Sigmoid colon (tissue), 7 donors: ENCODE measurements around the gene TDRD3. TPM values are rescaled to one million over a fixed set of nuclear protein-coding genes. Genes with fewer than 3 reads are reported as not detected.

Source experiments
- DNase-seq: peaks from one replicate; pipeline ENCODE4 v3.0.0-alpha.2; 2019
- H3K27ac ChIP-seq, 4 donors: fragments of 200-600 bp; sonication (generic); one replicate each; pipeline ENCODE4 v1.5.1; 2016 to 2019; ENCODE audit warnings: mild to moderate bottlenecking in 1 of 4
- H3K27me3 ChIP-seq, 3 donors: fragments of 200-600 bp; sonication (generic); one replicate each; pipeline ENCODE4 v1.5.1; 2019; ENCODE audit warnings: mild to moderate bottlenecking in 1 of 3
- H3K36me3 ChIP-seq, 4 donors: fragments of 200-600 bp; sonication (generic); one replicate each; pipeline ENCODE4 v1.5.1; 2016 to 2019
- H3K4me1 ChIP-seq, 4 donors: fragments of 200-600 bp; sonication (generic); one replicate each; pipeline ENCODE4 v1.5.1; 2017 to 2019
- H3K4me3 ChIP-seq, 4 donors: fragments of 200-600 bp; sonication (generic); one replicate each; pipeline ENCODE4 v1.5.1; 2017 to 2019; ENCODE audit warnings: mild to moderate bottlenecking in 2 of 4, moderate library complexity in 1 of 4
- H3K9me3 ChIP-seq, 4 donors: fragments of 200-600 bp in 3 of 4; sonication (generic) in 3 of 4; one replicate each; pipeline versions ENCODE4 v1.5.1 to v1.6.1; 2013 to 2019
- EP300 ChIP-seq, 4 donors: sonication (generic); formaldehyde crosslinking; IDR thresholded peaks; one replicate each; pipeline ENCODE4 v1.6.1; 2017; ENCODE audit warnings: antibody characterized with exemption in 4 of 4
- POLR2A ChIP-seq, 2 donors: fragments of 450-650 bp; IDR thresholded peaks; one replicate each; pipeline ENCODE4 v1.6.1; 2016; ENCODE audit warnings: antibody characterized with exemption in 2 of 2, mild to moderate bottlenecking in 2 of 2, moderate library complexity in 2 of 2
- POLR2AphosphoS5 ChIP-seq, 4 donors: sonication (generic); formaldehyde crosslinking; IDR thresholded peaks; one replicate each; pipeline ENCODE4 v1.6.1; 2017; ENCODE audit warnings: antibody characterized with exemption in 4 of 4
- WGBS, 2 donors: extraction: QIAGEN DNeasy Blood & Tissue Kit; methylation state at CpG; one replicate each; pipeline ENCODE4 v1.1.7; 2013; 5-methylcytosine and 5-hydroxymethylcytosine counted together
- intact Hi-C: fragments of 100-400 bp; cut with DNase I; formaldehyde crosslinking; loops from one replicate; pipeline ENCODE4 v1.15.1; 2023
- polyA plus RNA-seq, 3 donors: library from polyadenylated mRNA; stranded (reverse); fragments of 200-250 nt; gene quantifications; one replicate each; pipeline ENCODE4 v1.2.3, GENCODE V29; 2013
- total RNA-seq, 4 donors: library from RNA; depleted of rRNA; stranded (reverse); fragments of >200 nt; gene quantifications; one replicate each; pipeline ENCODE4 v1.1.0, GENCODE V29; 2016
- TF ChIP-seq, protein P1 (sequence below), 4 experiments: fragments of 450-650 bp in 3 of 4; fragments of 200-600 bp in 1 of 4; IDR thresholded peaks; one replicate each; pipeline ENCODE4 v1.5.1; 2016 to 2019; ENCODE audit warnings: antibody characterized with exemption in 4 of 4, mild to moderate bottlenecking in 3 of 4, moderate library complexity in 2 of 4
- donor health status: healthy with polysubstance abuse.
- donor health status: Bipolar disorder and iron deficiency.
- donor health status: healthy.

TDRD3 gene
- total and polyA plus RNA-seq, 7 donors = 9.3 to 43.5 (median 27.4) TPM

DNA sequence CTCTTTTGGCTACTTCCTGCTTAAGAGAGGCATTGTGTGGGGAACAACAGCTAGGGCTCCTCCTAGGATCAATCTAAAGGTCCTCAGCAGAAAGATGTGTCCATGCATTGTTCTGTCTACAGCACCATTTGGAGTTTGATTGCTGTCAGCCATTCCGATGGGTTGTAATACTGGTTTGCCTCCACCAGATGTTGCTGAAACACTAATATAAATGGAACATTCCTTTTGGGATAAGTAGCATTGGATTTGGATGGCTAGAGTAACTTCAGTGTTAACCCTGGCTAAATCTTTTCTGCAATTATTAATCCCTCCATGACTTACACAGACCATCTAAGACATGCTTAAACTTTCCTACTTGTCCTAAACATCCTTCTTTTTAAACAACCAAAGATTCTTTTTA is 104.2 kb downstream of the TDRD3 start:
- DNase-seq = no peak
- H3K27me3 ChIP-seq = no peaks in the 10 kb centered on the region
- peaks cover 0 to 5% (median 0%) of the 10 kb centered on the region in 4 donors for H3K9me3 ChIP-seq
- H3K4me3 ChIP-seq = no peak overlapping the region
- no peaks in the 10 kb centered on the region for H3K4me1 ChIP-seq
- TF ChIP-seq, protein P1, sequence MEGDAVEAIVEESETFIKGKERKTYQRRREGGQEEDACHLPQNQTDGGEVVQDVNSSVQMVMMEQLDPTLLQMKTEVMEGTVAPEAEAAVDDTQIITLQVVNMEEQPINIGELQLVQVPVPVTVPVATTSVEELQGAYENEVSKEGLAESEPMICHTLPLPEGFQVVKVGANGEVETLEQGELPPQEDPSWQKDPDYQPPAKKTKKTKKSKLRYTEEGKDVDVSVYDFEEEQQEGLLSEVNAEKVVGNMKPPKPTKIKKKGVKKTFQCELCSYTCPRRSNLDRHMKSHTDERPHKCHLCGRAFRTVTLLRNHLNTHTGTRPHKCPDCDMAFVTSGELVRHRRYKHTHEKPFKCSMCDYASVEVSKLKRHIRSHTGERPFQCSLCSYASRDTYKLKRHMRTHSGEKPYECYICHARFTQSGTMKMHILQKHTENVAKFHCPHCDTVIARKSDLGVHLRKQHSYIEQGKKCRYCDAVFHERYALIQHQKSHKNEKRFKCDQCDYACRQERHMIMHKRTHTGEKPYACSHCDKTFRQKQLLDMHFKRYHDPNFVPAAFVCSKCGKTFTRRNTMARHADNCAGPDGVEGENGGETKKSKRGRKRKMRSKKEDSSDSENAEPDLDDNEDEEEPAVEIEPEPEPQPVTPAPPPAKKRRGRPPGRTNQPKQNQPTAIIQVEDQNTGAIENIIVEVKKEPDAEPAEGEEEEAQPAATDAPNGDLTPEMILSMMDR (IDR thresholded peaks at IDR 0.05) = no peak
- no peak for TF ChIP-seq POLR2A (IDR thresholded peaks at IDR 0.05)
- no peak for TF ChIP-seq POLR2AphosphoS5 (IDR thresholded peaks at IDR 0.05)
- TF ChIP-seq EP300 (IDR thresholded peaks at IDR 0.05) = no peak
- 99 to 100% methylated on average over 1 of the region's 1 CpG for WGBS, 2 donors
- H3K27ac ChIP-seq = no peak overlapping the region
- intact Hi-C loops = no loop called here
- H3K36me3 ChIP-seq = peaks cover 0 to 50% (median 0%) of the 10 kb centered on the region in 4 donors

DNA sequence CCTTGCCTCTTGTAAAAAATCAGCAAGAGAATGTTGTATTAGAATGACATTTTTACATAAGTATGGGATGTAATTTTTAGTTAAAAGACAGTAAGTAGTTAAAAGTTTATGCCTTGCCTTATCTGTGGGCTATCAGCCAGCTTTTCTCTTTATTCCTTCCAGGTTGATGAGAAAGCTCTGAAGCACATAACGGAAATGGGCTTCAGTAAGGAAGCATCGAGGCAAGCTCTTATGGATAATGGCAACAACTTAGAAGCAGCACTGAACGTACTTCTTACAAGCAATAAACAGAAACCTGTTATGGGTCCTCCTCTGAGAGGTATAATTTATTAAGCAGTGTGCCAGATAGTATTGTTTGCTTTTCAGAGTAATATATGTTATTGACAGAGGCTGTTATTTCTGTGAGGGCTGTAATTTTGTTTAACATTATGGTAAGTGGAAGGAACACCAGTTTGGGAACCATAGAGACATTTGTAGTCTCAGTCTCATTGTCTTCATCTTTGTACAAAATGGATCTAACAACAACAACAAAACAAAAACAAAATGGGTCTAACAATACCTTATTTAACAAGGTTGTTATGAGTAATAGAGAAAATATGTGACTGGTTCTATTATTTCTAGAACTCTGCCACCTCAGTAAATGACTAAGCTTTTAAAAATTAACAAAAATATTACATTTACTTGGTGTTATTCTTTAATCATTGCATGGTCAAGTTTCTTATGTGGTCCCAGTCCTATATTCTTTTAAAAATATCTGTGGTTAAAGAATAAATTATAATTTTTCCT is 112.8 kb downstream of the TDRD3 start:
- TF ChIP-seq POLR2AphosphoS5 (IDR thresholded peaks at IDR 0.05) = no peak
- TF ChIP-seq EP300 (IDR thresholded peaks at IDR 0.05) = no peak
- TF ChIP-seq POLR2A (IDR thresholded peaks at IDR 0.05) = no peak
- TF ChIP-seq, protein P1 (IDR thresholded peaks at IDR 0.05) = no peak
- no peaks in the 10 kb centered on the region for H3K4me1 ChIP-seq
- no peak overlapping the region for H3K4me3 ChIP-seq
- WGBS, 2 donors = 83 to 87% methylated on average over 3 of the region's 3 CpGs
- H3K27me3 ChIP-seq = no peaks in the 10 kb centered on the region
- peaks cover 0 to 34% (median 7%) of the 10 kb centered on the region in 4 donors for H3K36me3 ChIP-seq
- H3K9me3 ChIP-seq = no peaks in the 10 kb centered on the region
- H3K27ac ChIP-seq = no peak overlapping the region
- intact Hi-C loops = no loop called here
- no peak for DNase-seq

DNA sequence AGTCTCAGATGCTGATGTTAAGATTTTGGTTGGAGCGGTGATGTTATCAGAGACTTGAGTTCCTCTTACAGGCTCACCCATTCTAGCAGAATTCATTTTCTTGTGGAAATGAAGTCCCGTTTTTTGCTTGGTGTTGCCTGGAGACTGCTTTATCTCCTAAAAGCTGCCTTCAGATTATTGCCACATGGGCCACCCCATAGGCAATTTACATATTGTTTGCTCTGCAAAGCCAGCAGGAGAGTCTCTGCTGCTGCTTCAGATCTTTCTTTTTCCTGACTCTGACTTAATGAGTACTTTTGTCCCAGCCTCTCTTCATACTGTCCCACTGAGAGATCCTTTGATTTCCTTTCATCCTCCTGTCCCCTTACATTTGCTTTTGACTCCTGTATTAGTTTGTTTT is 114.6 kb downstream of the TDRD3 start:
- TF ChIP-seq EP300 (IDR thresholded peaks at IDR 0.05) (no peak), POLR2A (IDR thresholded peaks at IDR 0.05) (no peak), POLR2AphosphoS5 (IDR thresholded peaks at IDR 0.05) (no peak)
- TF ChIP-seq, protein P1 (IDR thresholded peaks at IDR 0.05) = no peak
- WGBS, 2 donors = 93 to 97% methylated on average over 2 of the region's 2 CpGs
- Histone ChIP-seq H3K4me1 (no peaks in the 10 kb centered on the region), H3K4me3 (no peak overlapping the region), H3K27ac (no peak overlapping the region), H3K27me3 (no peaks in the 10 kb centered on the region), H3K36me3 (peaks cover 0 to 34% (median 7%) of the 10 kb centered on the region in 4 donors), H3K9me3 (no peaks in the 10 kb centered on the region)
- intact Hi-C loops = no loop called here
- no peak for DNase-seq

DNA sequence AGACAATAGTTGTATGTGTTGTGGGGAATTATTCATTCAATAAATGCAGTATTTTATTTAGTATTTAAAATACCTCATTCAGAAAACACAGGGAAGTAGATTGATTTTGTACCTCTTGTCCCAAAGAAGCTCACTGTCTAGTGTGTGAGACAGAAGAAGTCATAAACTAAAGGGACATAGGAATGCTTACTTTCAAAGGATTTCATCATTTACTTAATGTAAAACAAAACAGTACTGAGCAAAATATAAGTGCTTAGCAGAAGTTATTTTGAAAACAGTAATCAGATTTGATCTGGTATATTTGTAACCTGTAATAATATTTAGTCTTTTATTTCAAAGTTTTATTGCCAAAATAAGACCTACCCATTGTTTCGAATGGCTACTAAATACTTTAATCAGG is 117.9 kb downstream of the TDRD3 start:
- no peak for TF ChIP-seq POLR2AphosphoS5 (IDR thresholded peaks at IDR 0.05)
- TF ChIP-seq, protein P1 (IDR thresholded peaks at IDR 0.05) = no peak
- TF ChIP-seq EP300 (IDR thresholded peaks at IDR 0.05) = no peak
- no peak for TF ChIP-seq POLR2A (IDR thresholded peaks at IDR 0.05)
- Histone ChIP-seq H3K4me1 (no peaks in the 10 kb centered on the region), H3K9me3 (no peaks in the 10 kb centered on the region), H3K27ac (no peak overlapping the region), H3K27me3 (no peaks in the 10 kb centered on the region), H3K36me3 (peaks cover 0 to 30% (median 5%) of the 10 kb centered on the region in 4 donors), H3K4me3 (no peak overlapping the region)
- intact Hi-C loops = no loop called here
- DNase-seq = no peak
- 96% methylated on average over 1 of the region's 1 CpG for WGBS, 2 donors
